Stimulated activated CD4-positive, alpha-beta T cell treated with anti-CD3 and anti-CD28 coated beads, TNF-alpha, amount 100 ng/mL, for 1 hour (primary cell): ENCODE data around the gene ANKS1B.

Source experiments
- DNase-seq, 3 donors: peaks; one replicate each; pipeline ENCODE4 v3.0.0-alpha.2; 2020; ENCODE audit warnings: low read depth in 3 of 3, low spot score in 1 of 3

Gene ANKS1B

DNA sequence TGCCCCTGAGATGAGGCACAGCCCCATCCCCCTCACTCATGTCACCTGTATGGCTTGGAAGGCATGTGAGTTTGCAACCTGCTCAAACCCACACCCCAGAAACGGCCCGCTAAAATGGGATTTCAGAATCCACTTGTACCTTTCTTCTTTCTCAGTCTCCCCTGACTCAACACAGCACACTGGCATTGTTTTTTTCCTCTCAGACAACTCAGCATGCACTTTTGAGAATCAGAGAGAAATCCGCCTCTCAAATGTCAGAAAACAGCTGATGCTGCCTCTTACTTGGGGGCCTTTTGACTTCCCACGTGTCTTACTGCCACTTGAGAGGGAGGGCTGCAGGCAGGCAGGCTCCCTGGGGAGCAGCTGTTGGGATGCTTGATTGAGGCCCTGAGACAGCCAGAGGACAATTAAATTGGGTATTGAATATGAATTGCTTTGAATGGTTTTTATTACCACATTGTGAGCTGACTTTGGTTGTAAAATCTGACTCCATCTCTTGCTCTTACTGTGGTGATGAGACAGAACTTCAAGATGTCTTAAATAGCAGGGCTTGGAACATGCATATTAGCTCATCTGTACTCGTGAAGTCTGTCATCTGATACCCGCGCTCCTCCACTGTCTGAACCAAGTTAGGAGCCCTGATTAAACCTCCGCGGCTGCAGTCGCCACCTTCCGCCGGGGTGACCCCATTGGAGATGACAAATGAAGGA, 1243.0 kb downstream of the ANKS1B start:
- DNase-seq = no peak

DNA sequence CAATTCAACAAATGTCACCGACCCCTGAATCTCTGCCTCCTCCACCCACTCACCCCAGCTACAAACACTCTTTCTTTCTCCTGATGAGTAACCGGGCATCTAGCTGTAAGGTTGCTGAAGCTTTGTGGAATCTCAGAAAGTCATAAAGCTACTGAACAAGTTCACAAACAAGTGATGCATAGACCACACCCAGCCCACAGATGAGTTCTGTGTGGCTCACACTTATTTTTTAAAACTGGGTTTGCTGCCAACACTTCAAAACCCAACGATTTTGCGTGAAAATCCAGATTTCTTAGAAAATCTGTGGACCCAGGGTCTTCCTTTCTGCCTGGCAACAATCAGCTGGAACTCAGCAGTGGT, 1243.6 kb downstream of the ANKS1B start:
- DNase-seq = no peak

DNA sequence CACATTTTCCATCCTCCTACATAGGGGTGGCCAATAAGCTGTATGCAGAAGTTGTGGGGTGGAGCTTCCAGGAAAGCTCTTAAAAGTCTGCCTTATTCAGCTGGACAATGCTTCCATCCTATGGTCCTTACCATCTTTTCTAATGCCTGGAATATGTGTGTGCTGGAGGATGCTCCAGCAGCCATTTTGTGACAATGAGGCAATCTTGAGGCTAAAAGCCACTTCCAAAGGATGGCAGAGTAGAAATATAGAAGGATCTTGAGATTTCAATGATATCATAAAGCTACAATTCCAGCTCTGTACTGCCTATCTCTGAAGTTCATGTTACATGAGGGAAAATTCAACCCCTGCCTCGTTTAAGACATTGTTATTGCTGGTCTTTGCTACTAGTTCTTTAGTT, 1244.0 kb downstream of the ANKS1B start:
- no peak for DNase-seq

DNA sequence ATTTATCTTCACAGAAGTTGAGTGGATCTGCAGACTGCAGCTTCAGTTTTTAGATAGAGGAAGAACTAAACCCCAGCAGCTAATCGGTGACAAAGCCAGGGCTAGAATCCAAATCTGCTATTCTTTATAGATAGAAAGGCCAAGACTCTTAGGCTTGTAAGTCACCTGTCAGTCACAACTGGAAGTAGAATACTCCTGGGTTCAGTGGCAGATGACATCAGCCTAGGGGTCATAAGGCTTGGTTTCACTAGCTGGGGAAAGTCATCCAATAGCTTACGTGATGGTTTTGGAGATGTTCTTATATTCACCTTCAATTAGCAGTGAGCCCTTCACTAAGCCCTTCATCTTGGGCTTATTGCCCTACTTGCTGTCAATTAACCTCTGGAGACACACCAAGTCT, 1246.2 kb downstream of the ANKS1B start:
- DNase-seq = no peak

DNA sequence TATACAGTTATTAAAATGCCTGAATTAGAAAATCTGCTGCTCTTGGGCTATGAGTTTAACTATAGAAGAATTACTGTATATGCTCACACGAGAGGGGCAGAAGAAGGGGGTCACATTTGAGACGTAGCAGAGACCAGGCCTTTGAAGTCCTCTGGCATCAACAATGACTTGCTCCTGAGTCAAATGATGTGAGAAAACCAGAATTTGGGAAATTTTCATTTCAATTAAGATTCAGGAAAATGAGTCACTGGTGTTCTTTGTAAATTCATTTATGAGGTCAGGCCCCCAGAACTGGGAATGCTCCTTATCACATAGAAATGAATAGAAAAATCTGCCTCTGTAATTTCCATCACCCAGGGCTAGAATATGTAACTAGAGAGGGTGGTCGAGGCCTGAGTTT, 1246.7 kb downstream of the ANKS1B start:
- DNase-seq = no peak

DNA sequence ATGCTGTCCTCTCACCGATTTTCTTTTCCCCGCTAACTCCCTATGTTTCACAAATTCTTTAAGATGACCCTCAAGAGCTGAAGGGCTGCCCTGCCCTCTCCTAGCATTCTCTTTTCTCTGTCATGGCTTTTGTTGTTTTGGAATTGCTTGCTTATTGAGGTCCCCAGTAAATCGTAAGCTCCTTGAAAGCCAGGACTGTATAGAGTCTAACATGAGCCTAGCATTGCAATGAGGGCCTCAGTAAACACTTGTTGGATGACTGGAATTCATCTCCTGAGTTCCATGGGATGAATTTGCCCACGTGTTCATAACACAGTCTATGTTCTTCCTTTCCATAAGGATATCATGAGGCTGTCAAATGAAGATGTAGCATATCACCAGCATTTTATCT, 1247.4 kb downstream of the ANKS1B start:
- DNase-seq = no peak

DNA sequence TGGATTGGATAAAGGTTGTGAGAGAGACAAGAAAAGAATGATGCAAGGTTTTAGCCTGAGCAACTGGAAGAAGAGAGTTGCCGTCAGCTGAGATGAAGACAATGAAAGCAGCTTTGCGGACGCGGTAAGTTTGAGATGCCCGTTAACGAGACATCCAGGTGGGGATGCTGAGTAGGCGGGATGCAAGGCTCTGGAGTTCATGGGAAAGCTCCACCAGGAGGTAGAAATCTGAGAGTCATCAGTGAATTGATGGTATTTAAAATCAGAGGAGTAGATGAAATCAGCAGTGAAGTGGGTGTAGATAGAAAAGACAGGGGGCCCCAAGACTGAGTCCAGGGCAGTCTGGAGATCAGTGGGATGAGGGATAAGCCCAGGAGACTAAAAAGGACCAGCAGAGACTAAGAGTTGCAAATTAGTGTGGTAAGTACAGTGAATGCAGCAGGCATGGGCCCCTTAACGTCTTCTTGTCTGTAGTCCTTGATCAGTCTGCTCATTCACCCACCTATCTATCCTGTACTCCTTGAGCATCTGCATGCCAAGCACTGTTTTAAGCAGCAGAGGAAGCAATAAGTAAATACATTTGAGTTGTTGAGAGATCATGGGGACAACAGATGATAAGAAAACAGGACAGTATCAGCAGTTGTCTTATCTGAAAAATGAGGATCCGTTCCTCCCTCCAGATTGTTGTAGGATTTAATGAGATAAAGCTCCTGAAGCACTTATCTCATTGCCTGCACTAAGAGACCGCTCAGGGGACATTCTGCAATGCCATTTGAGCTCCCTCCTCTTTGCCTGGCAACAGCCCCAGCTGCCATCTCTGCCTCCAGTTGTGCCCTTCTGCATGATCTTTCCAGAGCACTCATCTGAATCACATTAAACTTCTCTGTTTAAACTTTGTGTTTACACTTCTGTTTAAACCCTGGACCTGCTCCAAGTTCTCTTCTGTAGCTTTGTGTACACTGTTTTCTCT, 1248.1 kb downstream of the ANKS1B start:
- no peak for DNase-seq

DNA sequence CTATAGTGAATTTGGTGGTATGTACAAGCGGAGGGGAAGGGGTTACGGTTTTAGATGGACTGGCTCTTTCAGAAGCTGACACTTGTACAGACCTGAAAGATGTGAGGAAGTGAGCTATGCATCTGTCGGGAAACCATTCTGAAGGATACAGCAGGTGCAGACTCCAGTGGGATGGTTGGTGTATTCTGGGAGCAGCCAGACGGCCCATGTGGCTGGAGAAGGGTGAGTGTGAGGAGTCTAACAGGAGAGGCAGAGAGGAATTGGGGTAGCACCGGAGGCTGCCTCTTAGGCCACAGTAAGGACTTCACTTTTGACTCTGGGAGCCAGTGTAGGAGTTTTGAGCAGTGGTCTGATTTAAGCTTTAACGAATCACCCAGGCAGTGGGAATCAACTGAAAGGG, 1248.9 kb downstream of the ANKS1B start:
- DNase-seq = no peak

DNA sequence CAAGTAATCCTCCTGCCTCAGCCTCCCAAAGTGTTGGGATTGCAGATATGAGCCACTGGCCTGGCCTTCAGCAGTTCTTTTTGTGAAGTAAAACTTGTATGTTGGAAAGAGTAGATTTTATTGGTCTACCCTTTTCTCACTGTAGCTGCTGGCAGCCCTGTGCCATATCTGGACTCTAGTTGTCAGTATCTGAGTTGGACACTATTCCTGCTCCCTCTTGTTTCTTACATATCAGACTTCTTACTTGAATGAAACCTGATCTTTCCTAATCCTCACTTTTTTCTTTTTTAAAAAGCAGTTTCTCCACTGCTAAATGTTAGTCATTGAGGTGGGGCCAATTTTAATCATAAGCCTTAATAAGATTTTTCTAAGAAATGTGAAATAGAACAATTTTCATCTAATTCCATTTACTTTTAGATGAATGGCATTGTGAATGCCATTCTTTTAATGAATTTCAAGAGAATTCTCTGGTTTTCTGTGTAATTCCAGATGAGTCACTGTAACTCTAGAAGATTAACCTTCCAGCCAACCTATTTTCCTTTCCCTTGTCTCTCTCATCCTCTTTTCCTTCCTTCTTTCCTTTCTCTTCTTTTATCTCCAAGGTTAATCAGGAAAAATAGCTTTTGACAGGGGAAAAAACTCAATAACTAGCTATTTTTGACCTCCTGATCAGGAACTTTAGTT, 1250.9 kb downstream of the ANKS1B start:
- no peak for DNase-seq

DNA sequence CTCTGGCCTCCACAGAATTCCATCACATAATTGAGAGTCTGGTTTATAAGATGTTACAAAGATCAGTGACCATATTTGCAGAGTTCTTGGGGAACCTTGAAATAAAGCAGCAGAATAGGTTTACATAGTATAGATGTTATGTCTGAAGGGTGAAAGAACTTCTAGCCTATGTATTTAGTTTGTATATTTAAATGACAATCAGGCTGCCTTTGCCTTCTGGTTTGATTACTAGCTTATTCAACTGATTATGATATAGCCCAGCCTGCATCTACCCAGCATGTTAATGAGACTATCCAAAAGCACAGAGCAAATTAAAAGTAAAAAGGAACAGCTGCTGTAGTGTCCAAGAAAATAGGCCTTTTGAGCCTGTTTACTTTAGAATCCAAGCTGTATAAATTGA, 1254.3 kb downstream of the ANKS1B start:
- DNase-seq = no peak

DNA sequence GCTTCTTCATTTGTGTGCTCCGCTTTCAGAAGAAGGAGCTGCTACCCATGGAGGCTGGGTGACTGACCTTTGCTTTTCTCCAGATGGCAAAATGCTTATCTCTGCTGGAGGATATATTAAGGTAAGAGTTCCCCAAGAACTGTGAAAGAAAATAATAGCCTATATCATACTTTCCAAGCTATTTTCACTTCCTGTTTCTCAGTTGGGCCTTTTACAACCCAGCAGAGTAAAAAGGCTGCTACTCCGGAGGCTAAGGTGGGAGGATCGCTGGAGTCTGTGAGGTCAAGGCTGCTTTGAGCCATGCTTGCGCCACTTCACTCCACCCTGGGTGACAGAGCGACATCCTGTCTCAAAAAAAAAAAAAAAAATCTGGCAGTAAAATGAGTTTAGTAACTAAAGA, 1257.5 kb downstream of the ANKS1B start:
- no peak for DNase-seq

DNA sequence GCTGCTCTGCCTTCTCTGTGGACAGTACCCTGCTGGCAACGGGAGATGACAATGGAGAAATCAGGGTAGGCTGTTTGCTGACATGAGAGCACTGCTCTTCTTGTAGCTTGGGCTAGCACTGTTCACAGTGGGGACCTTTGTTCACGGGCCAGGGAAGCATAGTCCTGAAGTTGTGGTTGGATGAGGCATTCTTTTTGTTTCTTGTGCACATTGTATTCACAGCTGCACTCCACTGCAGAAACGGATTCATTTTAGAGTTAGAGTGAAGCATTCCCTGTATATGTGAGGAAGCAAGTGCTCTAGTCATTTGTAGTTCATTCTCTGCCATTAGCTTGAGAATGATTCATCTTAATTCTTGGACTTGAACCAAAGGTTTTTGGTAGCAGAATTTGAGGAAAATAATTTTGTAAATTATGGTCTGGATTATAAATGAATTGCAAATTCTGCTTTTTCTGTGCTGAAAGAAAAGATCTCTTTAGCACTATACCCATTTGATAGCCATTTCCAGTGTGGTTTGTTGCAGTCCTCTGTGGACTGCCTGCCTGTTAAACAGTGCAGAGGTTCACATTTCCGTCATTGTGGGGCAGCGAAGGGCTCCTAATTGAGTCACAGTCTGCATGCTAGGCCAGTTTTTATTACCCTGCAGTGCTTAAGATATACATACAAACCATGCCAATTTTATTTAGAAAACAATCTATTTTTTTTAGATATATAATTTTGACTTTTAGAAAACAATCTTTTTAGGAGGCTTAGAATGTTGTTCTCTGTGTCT, 1259.1 kb downstream of the ANKS1B start:
- DNase-seq = no peak

DNA sequence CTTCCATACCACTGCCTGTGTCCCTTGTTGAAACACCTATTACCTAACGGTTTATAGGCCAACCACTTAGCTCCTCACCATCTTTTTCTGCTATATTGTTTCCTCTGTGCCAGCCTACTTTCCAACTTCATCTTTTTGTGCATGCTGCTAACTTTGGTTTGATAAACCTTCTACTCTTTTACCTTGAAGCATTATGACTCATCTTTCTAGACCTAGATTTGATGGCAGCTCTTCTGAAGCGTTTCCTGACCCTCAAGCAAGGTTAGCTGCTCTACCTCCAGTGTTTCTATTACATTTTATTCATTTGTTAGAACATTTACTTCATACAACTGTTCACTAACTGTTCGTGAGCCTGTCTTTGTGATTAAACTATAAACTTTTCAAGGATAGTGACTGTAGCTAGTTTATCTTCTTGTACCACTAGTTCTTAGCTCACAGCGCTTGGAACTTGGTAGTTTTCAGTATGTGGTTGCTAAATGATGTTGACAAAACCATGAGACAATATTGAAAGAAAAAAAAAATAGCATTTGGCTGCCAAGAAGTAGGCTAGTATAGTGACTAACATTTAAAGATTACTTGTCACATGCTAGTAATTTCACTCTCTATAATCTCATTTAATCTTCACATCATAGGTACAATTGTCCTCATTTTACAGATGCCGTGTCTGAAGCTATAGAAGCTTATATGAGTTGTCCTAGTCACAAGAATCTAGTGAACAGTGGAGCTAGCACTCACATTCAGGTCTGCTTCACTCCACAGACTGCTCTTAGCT, 1260.2 kb downstream of the ANKS1B start:
- no peak for DNase-seq

DNA sequence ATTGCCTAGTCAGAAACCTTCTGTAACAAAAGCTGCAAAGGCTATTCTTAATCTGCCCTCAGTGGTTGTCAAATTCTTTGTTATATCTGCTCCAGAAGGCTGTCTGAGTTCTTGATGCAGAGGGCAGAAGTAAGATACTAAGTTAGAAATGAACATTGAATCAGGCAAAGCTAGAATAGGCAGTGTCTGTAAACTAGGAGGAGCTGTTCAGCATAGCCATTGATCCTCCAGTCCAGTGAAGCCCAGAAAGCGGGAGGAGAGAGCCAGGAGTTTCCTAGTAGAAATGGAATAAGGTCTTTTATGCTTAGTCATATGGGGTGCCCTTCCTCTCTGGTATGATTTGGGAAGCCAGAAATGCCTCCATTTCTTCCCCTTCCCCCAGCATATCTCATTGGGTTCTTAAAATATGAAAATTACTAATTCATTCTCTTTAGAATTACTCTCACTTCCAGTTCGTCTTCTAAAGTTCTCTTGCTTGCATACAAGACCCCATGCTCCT, 1263.5 kb downstream of the ANKS1B start:
- DNase-seq = no peak

DNA sequence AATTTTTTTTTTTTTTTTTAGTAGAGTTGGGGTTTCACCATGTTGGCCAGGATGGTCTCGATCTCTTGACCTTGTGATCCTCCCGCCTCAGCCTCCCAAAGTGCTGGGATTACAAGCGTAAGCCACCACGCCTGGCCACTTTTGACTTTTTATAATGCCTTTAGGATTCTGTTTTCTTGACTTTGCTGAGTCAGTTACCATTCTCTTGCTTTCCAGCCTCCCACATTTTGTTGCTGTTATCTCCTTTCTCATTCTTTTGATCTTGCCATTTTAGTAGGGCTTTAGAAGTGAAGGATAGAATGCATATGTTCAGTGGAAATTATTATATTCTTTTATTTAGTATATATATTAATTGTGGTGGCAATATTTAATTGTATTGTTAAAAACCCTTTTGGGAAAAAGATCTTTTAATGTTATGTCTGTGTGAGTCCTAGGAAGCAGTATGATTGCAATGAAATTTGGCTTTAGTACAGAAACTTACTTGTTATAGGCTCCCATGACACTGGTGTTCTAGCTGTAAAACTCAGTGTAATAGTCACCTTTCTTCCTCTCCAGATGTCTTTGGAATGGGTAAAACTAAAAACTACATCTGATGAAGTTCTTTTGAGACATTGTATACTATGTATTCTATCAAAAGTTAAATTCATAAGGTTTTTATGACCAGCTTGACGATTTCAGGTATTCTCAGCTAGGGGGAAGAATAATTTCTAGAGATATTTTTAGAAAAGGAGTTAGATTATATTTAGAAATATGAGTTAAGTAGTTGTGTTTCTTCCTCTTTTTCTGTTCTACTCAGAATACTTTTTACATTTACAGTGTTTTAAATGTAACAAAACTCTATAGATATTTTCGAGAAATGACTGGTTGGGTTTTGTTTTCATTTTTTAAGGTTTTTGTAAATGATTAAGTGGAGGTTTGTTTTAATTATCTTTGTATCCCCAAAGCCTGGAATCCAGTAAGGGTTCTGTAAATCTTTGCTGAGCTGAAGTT, 1264.9 kb downstream of the ANKS1B start:
- DNase-seq = no peak

DNA sequence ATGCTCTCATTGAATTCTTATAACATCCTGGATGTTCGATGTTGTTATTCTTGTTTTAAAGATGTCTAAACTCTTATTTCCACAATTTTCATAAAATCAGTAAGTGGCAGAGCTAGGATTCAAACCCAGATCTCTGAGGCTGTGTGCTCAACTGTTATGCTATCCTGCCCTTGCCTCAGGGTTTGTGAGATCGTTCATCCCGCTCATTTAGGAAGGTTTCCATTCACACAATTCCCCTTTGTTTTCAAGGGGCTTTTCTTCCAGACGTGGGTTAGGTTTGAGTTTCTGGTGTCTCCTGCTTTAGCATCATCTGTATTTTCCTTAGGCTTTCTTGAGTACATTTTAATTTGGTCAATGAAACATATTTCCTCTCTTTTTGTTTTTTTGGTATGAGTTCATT, 1270.3 kb downstream of the ANKS1B start:
- no peak for DNase-seq

DNA sequence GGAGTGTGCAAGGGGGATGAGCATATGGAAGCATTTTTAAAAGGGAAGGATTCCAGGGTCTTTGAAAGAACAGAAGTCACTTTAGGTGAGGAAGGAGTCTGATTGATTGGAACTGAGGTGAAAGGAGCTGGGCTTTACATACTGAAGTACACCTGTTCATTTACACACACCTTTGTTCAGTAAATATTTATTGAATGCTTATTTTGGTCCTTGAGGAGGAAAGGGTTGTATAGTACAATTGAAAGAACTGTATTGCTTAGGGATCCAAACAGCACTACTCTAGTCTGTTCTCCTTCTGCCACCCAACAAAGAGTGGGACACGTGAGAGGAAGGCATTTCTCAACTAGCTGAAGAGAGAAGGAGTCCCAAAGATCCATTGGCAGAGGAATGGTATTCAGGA, 1275.7 kb downstream of the ANKS1B start:
- no peak for DNase-seq

DNA sequence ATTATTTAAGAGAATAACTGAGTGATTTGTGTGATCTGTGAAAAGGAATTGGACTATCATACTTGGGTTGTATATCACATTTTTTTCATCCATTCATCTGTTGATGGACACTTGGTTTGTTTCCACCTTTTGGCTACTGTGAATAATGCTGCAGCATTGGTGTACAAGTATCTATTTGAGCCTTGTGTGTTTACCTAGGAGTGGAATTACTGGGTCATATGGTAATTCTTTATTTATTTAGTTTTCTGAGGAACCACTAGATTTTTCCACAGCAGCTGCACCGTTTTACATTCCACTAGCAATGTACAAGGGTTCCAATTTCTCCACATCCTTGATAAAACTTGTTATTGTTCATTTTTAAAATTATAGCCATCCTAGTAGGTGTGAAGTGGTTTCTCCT, 1283.6 kb downstream of the ANKS1B start:
- no peak for DNase-seq

DNA sequence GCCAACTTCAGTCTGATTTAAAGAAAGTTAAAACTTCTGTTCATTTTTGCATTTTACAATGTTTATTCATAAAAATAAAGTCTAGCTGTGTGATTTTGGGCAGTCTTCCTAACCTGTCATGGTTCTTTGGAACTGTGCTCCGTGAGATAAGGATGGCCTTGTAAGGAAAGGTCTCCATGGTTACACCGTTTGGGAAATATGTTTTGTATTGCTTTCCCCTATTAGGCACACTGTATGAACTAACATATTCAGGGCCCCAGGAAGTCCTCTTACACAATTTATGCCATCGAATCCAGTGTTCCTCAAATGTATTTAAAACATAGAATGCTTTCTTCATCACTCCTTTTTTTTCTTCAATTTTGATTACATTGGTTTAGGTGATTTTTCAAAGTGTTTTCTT, 1285.2 kb downstream of the ANKS1B start:
- no peak for DNase-seq
